GM18909 (cell line): Measurements from ENCODE around the gene MEF2B.
"Not testable (repeated sequence)": the region's sequence is repeated elsewhere in the genome, so short reads cannot be mapped to it uniquely, and the experiment has no call there.

Source experiments
- ATAC-seq: cut with Tn5 transposase; IDR thresholded peaks from one replicate; pipeline ENCODE4 v1.9.1; 2021; ENCODE audit warnings: mild to moderate bottlenecking; ENCODE audit not compliant: unreplicated experiment, poor library complexity

Gene MEF2B

DNA sequence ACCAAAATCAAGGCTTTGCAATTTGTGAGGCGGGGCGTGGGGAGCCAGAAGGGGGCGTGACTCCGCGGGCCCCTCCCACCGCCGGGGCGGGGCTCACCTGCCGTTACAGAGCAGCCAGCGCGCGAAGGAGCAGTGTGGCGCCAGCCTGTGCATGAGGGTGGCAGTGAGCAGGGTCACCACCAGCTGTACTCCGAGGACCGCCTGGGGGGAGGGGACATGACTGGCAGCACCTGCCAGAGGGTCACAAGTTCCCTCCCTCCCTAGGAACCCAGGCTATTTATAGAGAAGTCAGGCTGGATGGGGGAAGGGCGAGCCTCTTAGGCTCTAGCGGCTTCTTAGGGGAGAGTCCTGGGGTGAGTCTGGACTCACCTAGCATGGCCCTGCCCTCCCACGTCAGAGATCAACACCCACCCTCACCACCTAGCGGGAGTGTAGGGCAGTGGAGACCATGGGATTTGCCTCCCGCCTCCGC is 35.3 kb downstream of the MEF2B start:
- no peak for ATAC-seq

DNA sequence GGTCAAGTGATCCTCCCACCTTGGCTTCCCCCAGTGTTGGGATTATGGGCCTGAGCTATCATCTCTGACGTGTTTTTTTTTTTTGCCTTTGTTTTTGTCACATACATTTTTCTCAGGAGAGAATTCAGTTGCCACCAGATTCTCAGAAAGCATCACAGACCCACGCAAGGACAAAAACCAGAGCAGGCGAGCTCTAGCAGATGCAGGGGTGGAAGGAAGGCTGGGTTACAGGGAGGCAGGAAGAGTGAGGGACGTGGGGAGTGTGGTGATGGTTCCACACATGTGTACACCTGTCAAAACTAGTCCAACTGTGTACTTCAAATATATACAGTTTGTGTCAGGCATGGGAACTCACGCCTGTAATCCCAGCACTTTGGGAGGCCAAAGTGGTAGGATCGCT is 36.1 kb downstream of the MEF2B start:
- ATAC-seq = no peak

GRCh38 chr19:19132912-19133311 is 37.2 kb downstream of the MEF2B start:
- no peak for ATAC-seq

DNA sequence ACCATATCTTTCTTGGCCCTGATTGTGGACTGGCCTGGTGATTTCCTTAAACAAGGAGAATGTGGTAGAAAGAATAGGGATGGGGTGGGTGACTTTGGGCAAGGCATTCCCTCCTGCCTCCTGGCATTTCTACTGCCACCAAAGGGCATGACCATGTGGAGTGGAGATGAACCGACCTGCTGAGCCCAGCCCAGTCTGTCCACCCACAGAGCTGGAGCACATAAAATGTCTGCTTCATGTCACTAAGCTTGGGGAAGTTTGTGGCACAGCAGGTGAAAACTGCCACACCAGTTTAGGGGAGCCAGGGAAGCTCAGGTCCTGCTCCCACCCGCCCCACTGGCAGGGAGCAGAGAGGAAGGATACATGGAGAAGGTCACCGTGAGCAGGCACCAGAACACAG is 38.1 kb downstream of the MEF2B start:
- no peak for ATAC-seq

DNA sequence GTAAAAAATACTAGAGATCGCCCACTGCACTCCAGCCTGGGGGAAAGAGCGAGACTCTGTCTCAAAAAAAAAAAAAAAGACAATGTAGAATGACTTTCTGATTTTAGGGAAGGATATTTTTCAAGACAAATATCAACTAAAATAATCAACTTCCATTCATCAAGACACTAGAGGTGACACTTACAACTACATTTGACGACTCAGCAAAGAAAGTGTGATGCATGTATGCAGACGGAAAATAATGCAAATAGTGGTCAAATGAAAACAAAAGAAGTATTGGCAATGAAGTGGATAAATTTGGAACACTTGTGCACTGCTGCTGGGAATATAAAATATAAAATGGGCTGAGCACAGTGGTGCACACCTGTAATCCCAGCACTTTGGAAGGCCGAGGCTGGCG is 44.0 kb downstream of the MEF2B start:
- ATAC-seq = no peak

- no peak for ATAC-seq
These were observed 46.7 kb downstream of the MEF2B start for GRCh38 chr19:19123386-19123785.

- no peak for ATAC-seq
These were observed 47.2 kb downstream of the MEF2B start for GRCh38 chr19:19122902-19123301.

- no peak for ATAC-seq
These were observed 48.7 kb downstream of the MEF2B start for GRCh38 chr19:19121371-19121770.

GRCh38 chr19:19120308-19121231 is 49.5 kb downstream of the MEF2B start:
- no peak for ATAC-seq

- ATAC-seq = no peak
These were observed 50.5 kb downstream of the MEF2B start for GRCh38 chr19:19119325-19120237.

- no peak for ATAC-seq
These were observed 54.1 kb downstream of the MEF2B start for GRCh38 chr19:19115954-19116353.

DNA sequence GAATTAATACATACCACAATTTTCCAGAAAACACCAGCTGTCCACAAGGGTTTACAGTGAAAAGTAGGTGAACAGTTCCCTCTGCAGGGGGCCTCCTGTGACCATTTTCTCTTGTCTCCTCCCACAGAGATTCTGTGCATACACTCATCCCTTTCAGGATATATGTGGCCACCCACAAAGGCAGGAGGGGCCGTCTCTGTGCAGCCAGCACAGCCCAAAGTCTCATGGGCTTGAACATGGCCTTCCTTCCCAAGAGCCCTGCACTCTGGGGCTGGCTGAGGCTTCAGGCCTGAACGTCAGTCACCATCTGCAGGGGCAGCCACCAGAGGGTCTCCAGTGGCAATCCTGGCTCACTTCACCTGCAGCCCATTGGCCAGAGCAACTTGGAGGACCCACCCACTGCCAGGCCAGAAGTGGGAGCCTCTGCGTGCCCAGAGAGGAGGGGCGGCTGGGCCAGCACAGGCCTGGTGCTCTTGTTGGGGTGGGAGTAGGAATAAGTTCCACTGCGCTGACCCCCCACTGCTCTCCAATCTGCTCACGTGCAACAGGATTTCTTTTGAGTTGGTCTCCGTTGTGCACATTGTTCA is 56.9 kb downstream of the MEF2B start:
- ATAC-seq = no peak

DNA sequence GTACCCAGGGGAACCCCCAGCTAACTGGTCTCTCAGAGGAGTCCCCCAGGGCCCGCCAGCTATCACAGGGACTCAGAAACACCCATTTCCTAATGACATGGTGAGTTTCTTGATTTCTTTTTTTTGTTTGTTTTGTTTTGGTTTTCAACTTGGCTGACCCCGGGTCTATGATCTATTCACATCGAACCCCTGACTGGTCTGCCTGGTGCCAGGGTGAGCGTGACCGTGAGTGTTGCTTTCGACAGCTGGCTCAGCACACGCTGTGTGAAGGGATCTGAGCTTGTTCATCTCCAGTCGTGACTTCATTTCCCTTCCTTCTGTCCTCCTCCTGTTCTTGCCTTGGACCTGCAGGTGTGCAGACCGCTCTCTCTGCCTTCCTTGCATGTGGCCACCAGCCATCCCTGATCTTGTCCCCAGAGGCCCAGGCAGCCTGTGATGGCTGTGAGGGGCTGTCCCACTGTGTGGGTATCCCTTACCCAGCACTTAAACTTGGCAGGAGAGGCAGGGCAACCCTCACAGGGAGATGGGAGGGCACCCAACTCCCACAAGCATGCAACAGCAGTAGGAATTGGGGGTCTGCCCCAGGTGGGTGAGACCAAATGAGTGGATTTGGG is 58.0 kb downstream of the MEF2B start:
- no peak for ATAC-seq

DNA sequence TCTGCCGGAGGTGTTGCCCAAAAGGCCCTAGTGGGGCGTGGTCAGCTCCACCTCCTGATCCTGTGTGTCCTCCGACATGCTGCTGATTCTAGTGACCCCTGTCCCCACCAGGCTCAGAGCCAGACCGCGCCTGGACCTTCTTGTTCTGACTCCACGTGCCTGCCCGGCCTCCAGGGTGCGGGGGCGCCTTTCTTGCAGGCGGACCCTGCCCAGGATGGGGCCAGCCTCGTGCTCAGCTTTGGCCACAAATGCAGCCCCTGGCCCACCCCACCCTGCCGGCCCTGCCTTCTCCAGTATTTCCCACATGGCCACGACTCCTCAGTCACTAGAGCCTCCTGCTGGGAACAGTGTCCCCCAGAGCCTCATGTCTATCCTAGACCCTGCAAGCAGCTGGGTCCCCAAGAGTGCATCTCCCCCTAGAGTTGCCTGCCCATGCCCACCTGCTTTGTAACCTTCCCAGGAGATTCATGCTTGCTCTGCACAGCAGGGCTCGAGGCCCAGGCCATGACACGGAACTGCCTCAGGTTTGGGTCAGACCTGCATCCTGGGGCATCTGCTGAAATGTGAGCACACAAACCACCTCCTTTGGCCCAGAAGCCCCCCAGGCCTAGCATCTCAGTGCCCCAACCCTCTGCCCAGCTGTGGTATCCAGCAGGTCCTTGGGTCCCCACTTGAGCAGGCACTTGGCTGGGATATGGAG is 58.8 kb downstream of the MEF2B start:
- ATAC-seq = no peak

GRCh38 chr19:19110410-19111135 is 59.5 kb downstream of the MEF2B start:
- ATAC-seq = no peak

- no peak for ATAC-seq
These were observed 60.5 kb downstream of the MEF2B start for GRCh38 chr19:19109601-19110000.

DNA sequence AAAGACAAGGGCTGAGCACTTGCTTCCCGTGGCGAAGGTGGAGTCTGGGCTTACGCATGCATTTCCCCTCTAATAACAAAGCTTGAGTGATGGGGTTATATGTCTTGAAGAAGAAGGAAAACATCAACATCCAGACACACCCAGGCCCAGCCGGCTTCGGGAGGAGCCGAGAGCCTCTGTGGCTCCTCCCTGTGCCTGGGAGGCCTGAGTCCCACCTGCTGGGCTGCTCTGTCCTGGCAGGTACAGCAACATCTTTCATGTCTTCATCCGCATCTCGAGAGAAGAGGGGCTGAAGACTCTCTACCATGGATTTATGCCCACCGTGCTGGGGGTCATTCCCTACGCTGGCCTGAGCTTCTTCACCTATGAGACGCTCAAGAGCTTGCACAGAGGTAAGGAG is 62.4 kb downstream of the MEF2B start:
- no peak for ATAC-seq

DNA sequence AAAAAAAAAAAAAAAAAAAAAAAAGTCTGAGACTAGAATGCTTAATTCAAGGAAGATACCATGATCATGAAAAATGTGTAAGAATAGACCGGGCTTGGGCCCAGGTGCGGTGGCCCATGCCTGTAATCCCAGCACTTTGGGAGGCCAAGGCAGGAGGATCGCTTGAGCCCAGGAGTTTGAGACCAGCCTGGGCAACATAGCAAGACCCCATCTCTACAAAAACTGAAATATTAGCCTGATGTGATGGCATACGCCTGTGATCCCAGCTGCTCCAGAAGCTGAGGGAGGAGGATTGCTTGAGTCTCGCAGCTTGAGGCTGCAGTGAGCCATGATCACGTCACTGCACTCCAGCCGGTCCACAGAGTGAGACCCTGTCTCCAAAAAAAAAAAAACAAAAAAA is 63.1 kb downstream of the MEF2B start:
- not testable (repeated sequence) for ATAC-seq

DNA sequence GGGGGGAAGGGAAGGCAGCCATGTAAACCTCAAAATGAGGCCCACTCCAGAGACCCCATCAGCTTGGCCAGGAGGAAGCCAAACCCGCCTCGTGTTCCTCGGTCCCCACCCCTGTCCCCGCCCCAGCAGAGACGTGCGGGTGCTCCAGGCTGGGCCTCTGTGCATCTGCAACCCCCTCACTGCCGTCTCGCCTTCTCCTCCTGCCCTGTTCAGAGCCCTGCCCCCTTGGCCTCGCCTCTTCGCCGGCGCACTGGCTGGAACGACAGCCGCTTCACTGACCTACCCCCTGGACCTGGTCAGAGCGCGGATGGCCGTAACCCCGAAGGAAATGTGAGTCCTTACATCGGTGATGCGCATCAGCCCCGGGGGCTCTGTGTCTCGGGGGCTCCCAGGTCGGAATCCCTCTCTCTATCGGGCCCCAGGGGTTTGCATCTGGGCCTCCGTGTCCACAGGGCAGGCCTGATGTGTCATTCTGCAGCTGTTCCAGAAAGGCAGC is 64.0 kb downstream of the MEF2B start:
- ATAC-seq = no peak
